GM19240 (cell line): Measurements from ENCODE around the gene EIF3J.

Experiments
- DNase-seq: peaks from one replicate; pipeline ENCODE4 v3.0.0; 2011; ENCODE audit warnings: low spot score; ENCODE audit not compliant: insufficient read length

EIF3J gene

DNA sequence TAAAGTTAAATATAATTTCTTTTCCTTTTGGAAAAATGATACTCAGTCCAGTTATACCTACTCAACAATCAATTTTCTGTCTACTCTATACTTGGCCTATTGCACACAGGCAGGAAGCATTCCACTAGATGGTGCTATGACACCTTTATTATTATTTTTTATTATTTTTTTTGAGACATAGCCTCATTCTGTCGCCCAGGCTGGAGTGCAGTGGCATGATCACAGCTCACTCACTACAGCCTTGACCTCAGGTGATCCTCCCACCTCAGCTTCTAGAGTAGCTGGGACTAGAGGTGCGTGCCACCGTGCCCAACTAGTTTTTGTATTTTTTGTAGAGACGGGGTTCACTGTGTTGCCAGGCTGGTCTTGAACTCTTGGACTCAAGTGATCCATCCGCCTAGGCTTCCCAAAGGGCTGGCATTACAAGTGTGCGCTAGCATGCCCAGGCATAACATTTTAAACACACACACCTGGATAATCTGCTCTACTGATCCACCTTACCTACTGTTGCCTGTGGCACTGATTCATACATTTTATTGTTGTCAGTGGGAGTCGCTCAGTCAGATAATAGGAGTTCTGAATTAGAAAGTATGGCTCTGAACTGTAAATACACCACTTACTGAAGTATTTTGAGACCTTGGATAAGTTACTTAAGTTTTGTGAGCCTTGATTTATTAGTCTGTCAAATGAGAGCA lies 56.2 kb downstream of the EIF3J start:
- DNase-seq, result no peak

GRCh38 chr15:44595246-44595645 lies 58.3 kb downstream of the EIF3J start:
- no peak for DNase-seq

DNA sequence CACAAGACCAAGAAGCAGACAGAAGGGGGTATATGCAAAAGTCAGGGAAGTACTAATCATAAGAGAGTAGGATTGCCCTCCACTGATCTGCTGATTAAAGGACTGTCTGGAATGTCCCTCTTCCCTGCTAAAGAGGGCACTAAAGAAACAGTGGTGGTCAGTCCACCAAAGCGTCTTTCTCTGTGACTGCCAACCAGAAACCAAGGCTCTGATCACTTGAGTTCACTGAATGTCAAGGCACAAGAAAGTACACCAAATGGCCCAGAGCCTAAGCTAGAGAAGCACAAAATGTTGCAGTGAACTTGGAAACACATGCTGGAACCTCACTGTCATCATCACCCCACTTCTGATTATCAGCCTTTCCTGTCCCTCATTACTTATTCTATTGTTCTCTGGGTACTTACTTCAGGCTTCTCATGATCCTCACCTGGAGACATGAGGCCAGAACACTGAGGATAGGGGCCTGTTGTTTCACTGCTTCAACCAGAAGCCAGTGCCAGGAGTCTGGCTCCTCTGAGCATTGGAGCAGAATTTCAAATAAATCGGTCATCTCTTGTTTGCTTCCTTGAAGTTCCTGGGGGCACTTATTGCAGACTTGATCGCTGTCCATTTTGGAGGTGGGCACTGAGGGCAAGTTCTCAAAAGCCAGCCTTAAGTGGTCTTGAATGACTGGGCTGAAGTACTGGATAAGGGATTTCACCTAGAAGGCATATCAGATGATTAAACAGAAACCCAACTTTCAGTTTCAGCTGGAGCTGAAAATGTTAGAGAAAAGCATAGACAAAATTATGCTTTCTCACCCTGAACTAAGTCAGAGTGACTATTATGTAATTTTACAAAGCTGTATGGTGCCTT lies 58.9 kb downstream of the EIF3J start:
- DNase-seq, result peak; percentile 14

GRCh38 chr15:44596511-44597010 lies 59.6 kb downstream of the EIF3J start:
- DNase-seq, result no peak

GRCh38 chr15:44598066-44598465 lies 61.1 kb downstream of the EIF3J start:
- DNase-seq, result no peak

GRCh38 chr15:44598892-44599291 lies 61.9 kb downstream of the EIF3J start:
- DNase-seq, result no peak

DNA sequence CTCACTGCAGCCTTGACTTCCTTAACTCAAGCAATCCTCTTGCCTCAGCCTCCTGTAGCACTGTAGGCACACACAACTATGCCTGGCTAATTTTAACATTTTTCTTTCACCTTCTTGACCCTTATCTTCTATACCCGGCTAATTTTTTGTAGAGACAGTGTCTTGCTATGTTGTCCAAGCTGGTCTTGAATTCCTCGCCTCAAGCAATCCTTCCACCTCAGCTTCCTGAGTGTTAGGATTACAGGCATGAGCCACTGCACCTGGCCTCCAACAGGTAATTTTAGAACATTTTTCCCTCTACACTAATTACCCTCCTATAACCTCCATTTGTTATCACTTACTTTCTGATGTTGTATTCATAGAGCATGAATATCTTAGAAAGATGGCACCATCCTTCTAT lies 66.2 kb downstream of the EIF3J start:
- no peak for DNase-seq

GRCh38 chr15:44606740-44607139 lies 69.8 kb downstream of the EIF3J start:
- DNase-seq, result no peak
